ENCODE data around the gene TP53RK. TPM values are rescaled to one million over a fixed set of nuclear protein-coding genes. Genes with fewer than 3 reads are reported as not detected.

Gene TP53RK
- total and polyA plus RNA-seq, 2 of the 13 experiments (the other 11 are each of a cell fraction or from before 2014, with no cell fraction given): 12.9 to 25.5 TPM

DNA sequence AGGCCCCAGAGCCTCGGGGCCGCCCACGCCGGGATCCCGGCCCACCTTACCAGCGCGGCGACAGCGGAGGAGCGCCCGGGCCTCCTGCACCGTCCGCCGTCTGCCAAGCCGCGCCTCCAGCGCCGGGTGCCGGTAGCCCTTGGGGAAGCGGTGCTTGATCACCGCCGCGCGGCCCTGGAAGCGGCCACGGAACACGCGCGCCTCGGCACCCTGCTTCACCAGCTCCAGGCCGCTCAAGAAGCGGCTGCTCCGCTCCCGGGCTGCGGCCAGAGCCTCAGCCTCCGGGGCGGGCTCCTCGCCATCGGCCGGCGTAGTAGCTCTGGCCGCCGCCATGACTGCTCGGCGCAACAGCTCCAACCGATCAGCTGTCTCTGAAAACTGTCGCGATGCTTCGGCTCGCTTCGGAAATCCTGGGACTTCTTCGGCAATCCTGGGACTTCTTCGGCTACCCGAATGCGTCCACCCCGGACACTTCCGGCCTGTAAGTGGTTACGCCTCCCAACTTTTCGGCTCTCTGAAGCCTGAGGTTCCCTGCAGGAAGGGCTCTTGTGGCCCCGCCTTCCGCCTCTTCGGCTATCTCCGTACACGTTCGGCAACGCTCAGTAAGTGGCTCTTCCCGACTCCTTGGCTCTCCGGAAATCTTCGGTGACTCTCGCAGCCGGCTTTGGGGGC lies at the start of gene TP53RK (continued):
- TF ChIP-seq, protein P1, sequence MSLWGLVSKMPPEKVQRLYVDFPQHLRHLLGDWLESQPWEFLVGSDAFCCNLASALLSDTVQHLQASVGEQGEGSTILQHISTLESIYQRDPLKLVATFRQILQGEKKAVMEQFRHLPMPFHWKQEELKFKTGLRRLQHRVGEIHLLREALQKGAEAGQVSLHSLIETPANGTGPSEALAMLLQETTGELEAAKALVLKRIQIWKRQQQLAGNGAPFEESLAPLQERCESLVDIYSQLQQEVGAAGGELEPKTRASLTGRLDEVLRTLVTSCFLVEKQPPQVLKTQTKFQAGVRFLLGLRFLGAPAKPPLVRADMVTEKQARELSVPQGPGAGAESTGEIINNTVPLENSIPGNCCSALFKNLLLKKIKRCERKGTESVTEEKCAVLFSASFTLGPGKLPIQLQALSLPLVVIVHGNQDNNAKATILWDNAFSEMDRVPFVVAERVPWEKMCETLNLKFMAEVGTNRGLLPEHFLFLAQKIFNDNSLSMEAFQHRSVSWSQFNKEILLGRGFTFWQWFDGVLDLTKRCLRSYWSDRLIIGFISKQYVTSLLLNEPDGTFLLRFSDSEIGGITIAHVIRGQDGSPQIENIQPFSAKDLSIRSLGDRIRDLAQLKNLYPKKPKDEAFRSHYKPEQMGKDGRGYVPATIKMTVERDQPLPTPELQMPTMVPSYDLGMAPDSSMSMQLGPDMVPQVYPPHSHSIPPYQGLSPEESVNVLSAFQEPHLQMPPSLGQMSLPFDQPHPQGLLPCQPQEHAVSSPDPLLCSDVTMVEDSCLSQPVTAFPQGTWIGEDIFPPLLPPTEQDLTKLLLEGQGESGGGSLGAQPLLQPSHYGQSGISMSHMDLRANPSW (CRISPR knock-in tag; IDR thresholded peaks at IDR 0.05; ENCODE audit: borderline replicate concordance): no peak; the same call in 1 of the 2 replicates
- TF ChIP-seq, protein P2, sequence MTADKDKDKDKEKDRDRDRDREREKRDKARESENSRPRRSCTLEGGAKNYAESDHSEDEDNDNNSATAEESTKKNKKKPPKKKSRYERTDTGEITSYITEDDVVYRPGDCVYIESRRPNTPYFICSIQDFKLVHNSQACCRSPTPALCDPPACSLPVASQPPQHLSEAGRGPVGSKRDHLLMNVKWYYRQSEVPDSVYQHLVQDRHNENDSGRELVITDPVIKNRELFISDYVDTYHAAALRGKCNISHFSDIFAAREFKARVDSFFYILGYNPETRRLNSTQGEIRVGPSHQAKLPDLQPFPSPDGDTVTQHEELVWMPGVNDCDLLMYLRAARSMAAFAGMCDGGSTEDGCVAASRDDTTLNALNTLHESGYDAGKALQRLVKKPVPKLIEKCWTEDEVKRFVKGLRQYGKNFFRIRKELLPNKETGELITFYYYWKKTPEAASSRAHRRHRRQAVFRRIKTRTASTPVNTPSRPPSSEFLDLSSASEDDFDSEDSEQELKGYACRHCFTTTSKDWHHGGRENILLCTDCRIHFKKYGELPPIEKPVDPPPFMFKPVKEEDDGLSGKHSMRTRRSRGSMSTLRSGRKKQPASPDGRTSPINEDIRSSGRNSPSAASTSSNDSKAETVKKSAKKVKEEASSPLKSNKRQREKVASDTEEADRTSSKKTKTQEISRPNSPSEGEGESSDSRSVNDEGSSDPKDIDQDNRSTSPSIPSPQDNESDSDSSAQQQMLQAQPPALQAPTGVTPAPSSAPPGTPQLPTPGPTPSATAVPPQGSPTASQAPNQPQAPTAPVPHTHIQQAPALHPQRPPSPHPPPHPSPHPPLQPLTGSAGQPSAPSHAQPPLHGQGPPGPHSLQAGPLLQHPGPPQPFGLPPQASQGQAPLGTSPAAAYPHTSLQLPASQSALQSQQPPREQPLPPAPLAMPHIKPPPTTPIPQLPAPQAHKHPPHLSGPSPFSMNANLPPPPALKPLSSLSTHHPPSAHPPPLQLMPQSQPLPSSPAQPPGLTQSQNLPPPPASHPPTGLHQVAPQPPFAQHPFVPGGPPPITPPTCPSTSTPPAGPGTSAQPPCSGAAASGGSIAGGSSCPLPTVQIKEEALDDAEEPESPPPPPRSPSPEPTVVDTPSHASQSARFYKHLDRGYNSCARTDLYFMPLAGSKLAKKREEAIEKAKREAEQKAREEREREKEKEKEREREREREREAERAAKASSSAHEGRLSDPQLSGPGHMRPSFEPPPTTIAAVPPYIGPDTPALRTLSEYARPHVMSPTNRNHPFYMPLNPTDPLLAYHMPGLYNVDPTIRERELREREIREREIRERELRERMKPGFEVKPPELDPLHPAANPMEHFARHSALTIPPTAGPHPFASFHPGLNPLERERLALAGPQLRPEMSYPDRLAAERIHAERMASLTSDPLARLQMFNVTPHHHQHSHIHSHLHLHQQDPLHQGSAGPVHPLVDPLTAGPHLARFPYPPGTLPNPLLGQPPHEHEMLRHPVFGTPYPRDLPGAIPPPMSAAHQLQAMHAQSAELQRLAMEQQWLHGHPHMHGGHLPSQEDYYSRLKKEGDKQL (CRISPR knock-in tag; IDR thresholded peaks at IDR 0.05; ENCODE audit: low read depth): no peak
- peak; percentile 91; the same call in 1 of the 2 replicates for TF ChIP-seq ZNF569 (CRISPR knock-in tag; IDR thresholded peaks at IDR 0.05; ENCODE audit: borderline replicate concordance)
- TF ChIP-seq KDM5A (IDR thresholded peaks at IDR 0.05; ENCODE audit: borderline replicate concordance, low read length): peak; percentile 15; the same call in 1 of the 2 replicates
- TF ChIP-seq CENPT (CRISPR knock-in tag; IDR thresholded peaks at IDR 0.05; ENCODE audit: low read depth): peak; percentile 86; the same call in 1 of the 2 replicates
- peak; percentile 98 for TF ChIP-seq ZSCAN20 (CRISPR knock-in tag; IDR thresholded peaks at IDR 0.05; ENCODE audit: borderline replicate concordance)
- peak; percentile 96 for TF ChIP-seq ZNF274 (CRISPR knock-in tag; IDR thresholded peaks at IDR 0.05)
- TF ChIP-seq, protein P3, sequence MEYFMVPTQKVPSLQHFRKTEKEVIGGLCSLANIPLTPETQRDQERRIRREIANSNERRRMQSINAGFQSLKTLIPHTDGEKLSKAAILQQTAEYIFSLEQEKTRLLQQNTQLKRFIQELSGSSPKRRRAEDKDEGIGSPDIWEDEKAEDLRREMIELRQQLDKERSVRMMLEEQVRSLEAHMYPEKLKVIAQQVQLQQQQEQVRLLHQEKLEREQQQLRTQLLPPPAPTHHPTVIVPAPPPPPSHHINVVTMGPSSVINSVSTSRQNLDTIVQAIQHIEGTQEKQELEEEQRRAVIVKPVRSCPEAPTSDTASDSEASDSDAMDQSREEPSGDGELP (IDR thresholded peaks at IDR 0.05; ENCODE audit: borderline replicate concordance, low read depth): peak; percentile 90
- TF ChIP-seq SPEN (CRISPR knock-in tag; IDR thresholded peaks at IDR 0.05; ENCODE audit: low read depth): peak; percentile 93
- peak; percentile 97 for TF ChIP-seq ZFX (CRISPR knock-in tag; IDR thresholded peaks at IDR 0.05; ENCODE audit: low read depth)
- TF ChIP-seq, protein P4, sequence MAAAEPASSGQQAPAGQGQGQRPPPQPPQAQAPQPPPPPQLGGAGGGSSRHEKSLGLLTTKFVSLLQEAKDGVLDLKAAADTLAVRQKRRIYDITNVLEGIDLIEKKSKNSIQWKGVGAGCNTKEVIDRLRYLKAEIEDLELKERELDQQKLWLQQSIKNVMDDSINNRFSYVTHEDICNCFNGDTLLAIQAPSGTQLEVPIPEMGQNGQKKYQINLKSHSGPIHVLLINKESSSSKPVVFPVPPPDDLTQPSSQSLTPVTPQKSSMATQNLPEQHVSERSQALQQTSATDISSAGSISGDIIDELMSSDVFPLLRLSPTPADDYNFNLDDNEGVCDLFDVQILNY (CRISPR knock-in tag; conservative IDR thresholded peaks at IDR 0.05): no peak; the same call in none of the 2 replicates
- TF ChIP-seq NR2F6 (IDR thresholded peaks at IDR 0.05): no peak
- peak; percentile 31; the same call in 1 of the 2 replicates for TF ChIP-seq NR2F6 (CRISPR knock-in tag; IDR thresholded peaks at IDR 0.05)
- peak; percentile 83 for TF ChIP-seq KDM3A (CRISPR knock-in tag; IDR thresholded peaks at IDR 0.05; ENCODE audit: low read depth)
- TF ChIP-seq CREB1 (IDR thresholded peaks at IDR 0.05): no peak
- peak; percentile 53; the same call in 1 of the 2 replicates for TF ChIP-seq CREB1 (CRISPR knock-in tag; IDR thresholded peaks at IDR 0.05)
- TF ChIP-seq, protein P5, sequence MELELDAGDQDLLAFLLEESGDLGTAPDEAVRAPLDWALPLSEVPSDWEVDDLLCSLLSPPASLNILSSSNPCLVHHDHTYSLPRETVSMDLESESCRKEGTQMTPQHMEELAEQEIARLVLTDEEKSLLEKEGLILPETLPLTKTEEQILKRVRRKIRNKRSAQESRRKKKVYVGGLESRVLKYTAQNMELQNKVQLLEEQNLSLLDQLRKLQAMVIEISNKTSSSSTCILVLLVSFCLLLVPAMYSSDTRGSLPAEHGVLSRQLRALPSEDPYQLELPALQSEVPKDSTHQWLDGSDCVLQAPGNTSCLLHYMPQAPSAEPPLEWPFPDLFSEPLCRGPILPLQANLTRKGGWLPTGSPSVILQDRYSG (CRISPR knock-in tag; IDR thresholded peaks at IDR 0.05): peak; percentile 94

Data from HepG2 (cell line).